Mesothelial cell of epicardium (in vitro differentiated cells): ENCODE data around the gene WDR33. TPM values are rescaled to one million over a fixed set of nuclear protein-coding genes. Genes with fewer than 3 reads are reported as not detected.

Experiments used
- DNase-seq, 2 experiments: peaks; one replicate each; pipeline ENCODE4 v3.0.0; 2021; ENCODE audit warnings: low spot score in 2 of 2; ENCODE audit not compliant: unreplicated experiment in 2 of 2
- H3K27ac Mint-ChIP-seq: 2 replicates; pipeline ENCODE4 v1.8.0; 2021; ENCODE audit warnings: mixed read lengths
- H3K27me3 Mint-ChIP-seq: 2 replicates; pipeline ENCODE4 v1.8.0; 2021; ENCODE audit warnings: low read depth, mixed read lengths
- H3K36me3 Mint-ChIP-seq: 2 replicates; pipeline ENCODE4 v1.8.0; 2021; ENCODE audit warnings: mixed read lengths
- H3K4me1 Mint-ChIP-seq: 2 replicates; pipeline ENCODE4 v1.8.0; 2021; ENCODE audit warnings: mixed read lengths
- H3K4me3 Mint-ChIP-seq: 2 replicates; pipeline ENCODE4 v1.8.0; 2021; ENCODE audit warnings: mild to moderate bottlenecking, moderate library complexity, mixed read lengths
- H3K9me3 Mint-ChIP-seq: 2 replicates; pipeline ENCODE4 v1.8.0; 2021; ENCODE audit warnings: mixed read lengths
- total RNA-seq: library from RNA; stranded (reverse); gene quantifications from 3 replicates; pipeline ENCODE4 v1.2.1, GENCODE V29; 2021
- TF ChIP-seq, protein P1 (sequence below): fragments of 200-600 bp; sonication (generic); IDR thresholded peaks from one replicate; pipeline ENCODE4 v1.5.0; 2021; ENCODE audit warnings: antibody characterized with exemption; ENCODE audit not compliant: unreplicated experiment

WDR33 gene
- total RNA-seq, 1 donor from 2014 or later = 61.4 TPM

- Mint-ChIP-seq H3K9me3 (no peaks in the 10 kb centered on the region), H3K4me1 (peaks cover 35% of the 10 kb centered on the region), H3K4me3 (no peak overlapping the region), H3K36me3 (peaks cover 3% of the 10 kb centered on the region), H3K27ac (no peak overlapping the region), H3K27me3 (no peaks in the 10 kb centered on the region)
- no peak for DNase-seq
- TF ChIP-seq, protein P1, sequence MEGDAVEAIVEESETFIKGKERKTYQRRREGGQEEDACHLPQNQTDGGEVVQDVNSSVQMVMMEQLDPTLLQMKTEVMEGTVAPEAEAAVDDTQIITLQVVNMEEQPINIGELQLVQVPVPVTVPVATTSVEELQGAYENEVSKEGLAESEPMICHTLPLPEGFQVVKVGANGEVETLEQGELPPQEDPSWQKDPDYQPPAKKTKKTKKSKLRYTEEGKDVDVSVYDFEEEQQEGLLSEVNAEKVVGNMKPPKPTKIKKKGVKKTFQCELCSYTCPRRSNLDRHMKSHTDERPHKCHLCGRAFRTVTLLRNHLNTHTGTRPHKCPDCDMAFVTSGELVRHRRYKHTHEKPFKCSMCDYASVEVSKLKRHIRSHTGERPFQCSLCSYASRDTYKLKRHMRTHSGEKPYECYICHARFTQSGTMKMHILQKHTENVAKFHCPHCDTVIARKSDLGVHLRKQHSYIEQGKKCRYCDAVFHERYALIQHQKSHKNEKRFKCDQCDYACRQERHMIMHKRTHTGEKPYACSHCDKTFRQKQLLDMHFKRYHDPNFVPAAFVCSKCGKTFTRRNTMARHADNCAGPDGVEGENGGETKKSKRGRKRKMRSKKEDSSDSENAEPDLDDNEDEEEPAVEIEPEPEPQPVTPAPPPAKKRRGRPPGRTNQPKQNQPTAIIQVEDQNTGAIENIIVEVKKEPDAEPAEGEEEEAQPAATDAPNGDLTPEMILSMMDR = no peak
These were observed 107.7 kb downstream of the WDR33 start for GRCh38 chr2:127703282-127703681.

DNA sequence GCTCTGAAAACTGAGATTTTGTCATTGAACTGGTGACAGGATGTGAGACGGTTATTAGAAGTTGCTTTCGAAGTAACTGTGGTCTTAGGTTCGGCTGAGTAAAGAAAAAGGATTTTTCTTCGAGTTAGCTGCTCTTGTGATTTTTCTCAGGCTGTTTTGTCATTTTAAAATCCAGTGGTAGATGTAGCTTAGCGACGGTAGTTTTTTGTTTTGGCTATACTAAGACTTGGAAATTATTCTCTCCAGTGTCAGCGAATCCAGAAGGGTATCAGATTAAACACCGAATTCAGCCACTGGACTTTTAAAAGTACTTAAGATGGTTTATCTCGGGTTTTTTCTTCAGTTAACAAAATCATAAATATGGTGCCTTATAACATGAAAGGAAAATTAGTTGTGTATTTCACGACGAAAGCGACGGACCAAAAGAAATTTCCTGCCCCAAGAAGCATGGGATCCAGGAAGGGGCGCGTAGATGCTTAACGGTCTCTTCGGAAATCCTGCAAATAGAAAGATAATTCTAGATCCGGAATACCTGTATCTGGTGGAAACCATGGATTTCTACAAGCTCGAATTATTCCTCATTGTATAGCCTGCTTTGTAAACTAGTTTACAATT lies 108.5 kb downstream of the WDR33 start:
- no peaks in the 10 kb centered on the region for H3K27me3 Mint-ChIP-seq
- peak overlapping the region; percentile 94 for H3K27ac Mint-ChIP-seq
- H3K4me3 Mint-ChIP-seq = peak overlapping the region; percentile 66
- DNase-seq = no peak
- H3K9me3 Mint-ChIP-seq = no peaks in the 10 kb centered on the region
- peaks cover 35% of the 10 kb centered on the region for H3K4me1 Mint-ChIP-seq
- peaks cover 3% of the 10 kb centered on the region for H3K36me3 Mint-ChIP-seq
- TF ChIP-seq, protein P1 = no peak

- peak overlapping the region; percentile 94 for H3K27ac Mint-ChIP-seq
- no peaks in the 10 kb centered on the region for H3K27me3 Mint-ChIP-seq
- peak; percentile 55 to 75 for DNase-seq
- no peaks in the 10 kb centered on the region for H3K9me3 Mint-ChIP-seq
- peaks cover 35% of the 10 kb centered on the region for H3K4me1 Mint-ChIP-seq
- H3K36me3 Mint-ChIP-seq = peaks cover 3% of the 10 kb centered on the region
- peak overlapping the region; percentile 88 for H3K4me3 Mint-ChIP-seq
- TF ChIP-seq, protein P1 = no peak
These were observed 109.1 kb downstream of the WDR33 start for GRCh38 chr2:127701651-127702394.

DNA sequence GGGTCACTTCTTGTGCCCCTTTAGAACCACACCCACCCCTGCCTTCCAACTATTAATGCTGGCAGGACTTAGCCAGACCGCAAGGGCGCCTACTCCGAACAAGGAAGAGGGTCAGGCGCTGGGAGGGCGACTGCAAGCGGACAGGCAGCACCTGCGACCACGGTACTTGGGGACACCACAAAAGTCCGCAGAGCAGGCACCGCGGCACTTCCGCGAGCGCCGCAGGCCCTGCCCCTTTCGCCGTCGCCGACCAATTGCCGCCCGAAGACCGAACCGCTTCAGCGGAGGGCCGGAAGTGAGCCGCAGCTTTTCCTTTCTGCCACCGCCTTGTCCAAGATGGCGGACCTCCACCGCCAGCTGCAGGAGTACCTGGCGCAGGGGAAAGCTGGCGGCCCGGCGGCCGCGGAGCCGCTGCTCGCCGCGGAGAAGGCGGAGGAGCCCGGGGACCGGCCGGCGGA lies 109.7 kb downstream of the WDR33 start, which contains the start of gene SFT2D3:
Gene SFT2D3, plus strand, starts transcription at position 305 of the 458 bp plus-strand sequence. Its CDS starts 32 bp downstream, at position 337.
- H3K4me1 Mint-ChIP-seq = peaks cover 35% of the 10 kb centered on the region
- H3K4me3 Mint-ChIP-seq = peak within 1 kb of the TSS; percentile 88
- TF ChIP-seq, protein P1 = no peak
- H3K9me3 Mint-ChIP-seq = no peaks in the 10 kb centered on the region
- peak within 1 kb of the TSS; percentile 97 for H3K27ac Mint-ChIP-seq
- H3K36me3 Mint-ChIP-seq = peaks cover 3% of the 10 kb centered on the region
- H3K27me3 Mint-ChIP-seq = no peaks in the 10 kb centered on the region
- peak; percentile 77 to 87 for DNase-seq

- no peaks in the 10 kb centered on the region for H3K9me3 Mint-ChIP-seq
- H3K27ac Mint-ChIP-seq = peak overlapping the region; percentile 97
- TF ChIP-seq, protein P1 = no peak
- no peak for DNase-seq
- H3K4me1 Mint-ChIP-seq = peaks cover 35% of the 10 kb centered on the region
- peaks cover 3% of the 10 kb centered on the region for H3K36me3 Mint-ChIP-seq
- H3K4me3 Mint-ChIP-seq = peak overlapping the region; percentile 88
- no peaks in the 10 kb centered on the region for H3K27me3 Mint-ChIP-seq
These were observed 110.3 kb downstream of the WDR33 start for GRCh38 chr2:127700527-127701192.
